ENCODE data around the gene KAT6B.
"Not testable (repeated sequence)": the region's sequence is repeated elsewhere in the genome, so short reads cannot be mapped to it uniquely, and the experiment has no call there.

Gene KAT6B

DNA sequence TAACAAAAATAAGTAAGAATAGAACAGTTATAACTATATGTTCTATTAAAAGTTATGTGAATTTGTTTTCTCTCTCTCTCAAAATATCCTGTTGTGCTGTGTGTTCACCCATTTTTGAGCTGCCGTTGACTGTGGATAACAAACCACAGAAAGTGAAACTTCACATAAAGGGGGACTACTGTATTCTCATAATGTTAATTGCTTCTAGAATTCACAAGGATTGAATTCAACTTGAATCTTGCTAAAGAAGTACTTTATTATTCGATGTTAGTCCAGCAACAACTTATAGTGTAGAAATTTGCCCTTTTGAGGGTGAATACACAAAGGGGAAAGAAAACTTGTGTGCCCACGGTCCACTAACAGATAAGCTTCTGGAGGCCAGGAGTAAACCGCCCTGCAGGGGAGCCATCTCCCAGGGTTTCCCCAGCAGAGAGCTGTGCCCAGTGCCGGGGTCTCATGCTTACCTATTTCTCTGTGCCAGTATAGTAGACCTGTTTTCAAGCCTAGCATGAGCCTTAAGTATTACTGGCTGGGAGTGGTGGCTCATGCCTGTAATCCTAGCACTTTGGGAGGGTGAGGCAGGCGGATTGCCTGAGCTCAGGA lies 87.1 kb downstream of the KAT6B start:
- intact Hi-C loops (cut with micrococcal nuclease): no loop called here
- H3K9me3 Mint-ChIP-seq: no peaks in the 10 kb centered on the region
- H3K36me3 Mint-ChIP-seq (ENCODE audit: low read depth): no peaks in the 10 kb centered on the region
- H3K4me3 Mint-ChIP-seq: no peak overlapping the region
- peaks cover 15% of the 10 kb centered on the region for H3K4me1 Mint-ChIP-seq (ENCODE audit: low read depth)
- H3K27ac Mint-ChIP-seq: no peak overlapping the region
- H3K27me3 Mint-ChIP-seq: no peaks in the 10 kb centered on the region

DNA sequence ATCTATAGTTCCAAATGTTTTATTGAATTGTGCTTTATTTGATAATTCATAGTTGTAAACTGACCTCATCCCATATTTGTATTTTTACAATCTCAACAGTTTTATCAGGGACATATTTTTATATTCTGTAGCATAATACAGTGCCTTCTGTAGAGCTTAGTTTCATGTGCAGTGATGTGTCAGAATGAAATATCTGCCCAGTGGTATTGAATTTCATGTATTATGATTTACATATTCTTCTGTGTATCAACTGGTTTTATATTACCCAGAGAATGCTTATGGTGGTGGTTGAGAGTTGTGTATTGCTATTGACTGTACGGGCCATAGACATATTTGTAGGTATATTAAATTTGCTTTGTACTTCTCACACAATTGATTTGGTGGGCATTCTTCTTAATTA lies 89.9 kb downstream of the KAT6B start:
- Mint-ChIP-seq H3K4me3 (no peak overlapping the region), H3K9me3 (peaks cover 9% of the 10 kb centered on the region), H3K27ac (no peak overlapping the region), H3K27me3 (no peaks in the 10 kb centered on the region), H3K36me3 (ENCODE audit: low read depth) (peaks cover 7% of the 10 kb centered on the region), H3K4me1 (ENCODE audit: low read depth) (peaks cover 15% of the 10 kb centered on the region)
- intact Hi-C loops (cut with micrococcal nuclease): no loop called here

DNA sequence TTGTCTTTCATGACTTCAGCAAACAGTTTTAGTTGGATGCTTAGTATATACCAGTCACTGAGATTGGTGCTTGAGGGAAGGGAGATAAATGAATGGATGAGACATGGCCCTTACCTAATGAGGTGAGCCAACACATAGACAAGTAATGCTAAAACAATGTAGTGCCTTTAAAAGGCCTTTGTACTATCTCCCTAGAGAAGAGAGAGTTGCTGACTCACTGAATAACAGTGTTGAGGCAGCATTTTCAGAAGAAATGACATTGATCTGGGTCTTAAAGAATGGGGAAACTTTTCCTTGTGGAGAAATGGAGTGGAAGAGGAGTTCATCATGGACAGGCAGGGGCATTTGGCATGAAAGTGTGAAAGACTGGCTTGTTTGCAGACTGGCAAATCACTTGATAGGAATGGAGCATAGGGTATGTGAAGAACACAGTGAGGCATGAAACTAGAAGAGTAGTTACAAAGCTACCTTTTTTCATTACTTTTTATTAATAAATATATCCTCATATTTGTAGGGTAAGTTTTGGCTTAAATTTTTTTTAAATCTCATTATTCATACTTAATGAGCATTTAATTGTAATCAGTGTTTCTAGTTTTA lies 91.2 kb downstream of the KAT6B start:
- H3K4me3 Mint-ChIP-seq: no peak overlapping the region
- no peaks in the 10 kb centered on the region for H3K27me3 Mint-ChIP-seq
- no peak overlapping the region for H3K27ac Mint-ChIP-seq
- H3K36me3 Mint-ChIP-seq (ENCODE audit: low read depth): peaks cover 7% of the 10 kb centered on the region
- H3K9me3 Mint-ChIP-seq: peaks cover 9% of the 10 kb centered on the region
- peaks cover 18% of the 10 kb centered on the region for H3K4me1 Mint-ChIP-seq (ENCODE audit: low read depth)
- intact Hi-C loops (cut with micrococcal nuclease): no loop called here

DNA sequence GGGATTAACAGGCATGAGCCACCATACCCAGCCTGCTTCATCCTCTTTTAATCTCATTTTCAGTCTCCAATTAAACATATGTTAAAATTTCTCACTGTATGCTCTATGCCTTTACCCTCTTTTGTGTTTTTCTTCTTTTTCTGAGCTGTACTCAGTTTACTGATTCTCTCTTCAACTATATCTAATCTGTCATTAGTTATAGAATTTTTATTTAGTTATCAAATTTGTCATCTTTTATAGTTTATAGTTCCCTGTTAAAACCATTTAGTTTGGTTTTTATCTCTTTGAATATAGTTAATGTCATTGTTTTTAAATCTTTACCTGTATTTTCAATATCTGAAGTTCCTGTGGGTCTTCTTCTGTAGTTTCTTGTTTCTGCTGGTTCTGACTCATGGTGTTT lies 93.3 kb downstream of the KAT6B start:
- H3K27ac Mint-ChIP-seq: no peak overlapping the region
- peaks cover 29% of the 10 kb centered on the region for H3K4me1 Mint-ChIP-seq (ENCODE audit: low read depth)
- H3K9me3 Mint-ChIP-seq: peaks cover 9% of the 10 kb centered on the region
- H3K27me3 Mint-ChIP-seq: no peaks in the 10 kb centered on the region
- intact Hi-C loops (cut with micrococcal nuclease): no loop called here
- H3K36me3 Mint-ChIP-seq (ENCODE audit: low read depth): peaks cover 7% of the 10 kb centered on the region
- H3K4me3 Mint-ChIP-seq: no peak overlapping the region

DNA sequence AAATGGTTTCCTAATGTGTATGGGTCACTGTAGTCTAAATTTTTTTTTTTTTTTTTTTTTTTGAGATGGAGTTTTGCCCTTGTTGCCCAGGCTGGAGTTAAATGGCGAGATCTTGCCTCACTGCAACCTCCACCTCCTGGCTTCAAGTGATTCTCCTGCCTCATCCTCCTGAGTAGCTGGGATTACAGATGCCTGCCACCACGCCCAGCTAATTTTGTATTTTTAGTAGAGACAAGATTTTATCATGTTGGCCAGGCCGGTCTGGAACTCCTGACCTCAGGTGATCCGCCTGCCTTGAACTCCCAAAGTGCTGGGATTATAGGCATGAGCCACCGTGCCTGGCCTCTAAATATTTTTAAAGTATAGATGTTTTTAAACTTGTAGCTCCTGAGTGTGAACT lies 94.7 kb downstream of the KAT6B start:
- intact Hi-C loops (cut with micrococcal nuclease); H3K9me3 Mint-ChIP-seq; H3K36me3 Mint-ChIP-seq (ENCODE audit: low read depth); H3K4me3 Mint-ChIP-seq; H3K27me3 Mint-ChIP-seq; H3K27ac Mint-ChIP-seq: not testable (repeated sequence)
- H3K4me1 Mint-ChIP-seq (ENCODE audit: low read depth): peaks cover 29% of the 10 kb centered on the region

DNA sequence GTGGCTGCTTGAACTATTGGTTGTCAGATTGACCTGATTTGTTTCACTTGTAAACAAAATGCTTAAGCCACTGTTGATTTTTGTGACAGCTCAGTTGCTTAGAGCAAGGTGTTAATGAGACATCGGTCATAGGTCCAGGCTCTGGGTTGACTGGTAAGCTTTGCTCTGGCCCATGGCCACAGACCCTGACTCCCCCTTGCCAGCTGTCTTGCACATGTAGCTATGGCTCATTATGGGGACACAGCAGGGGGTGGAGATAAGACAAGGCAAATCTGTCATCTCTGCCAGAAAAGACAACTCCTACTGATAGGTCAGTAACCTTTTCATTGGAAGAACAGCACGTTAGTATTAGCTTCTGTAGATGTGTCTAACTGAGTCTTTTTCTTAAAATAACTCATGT lies 95.3 kb downstream of the KAT6B start:
- no peaks in the 10 kb centered on the region for H3K27me3 Mint-ChIP-seq
- H3K36me3 Mint-ChIP-seq (ENCODE audit: low read depth): peaks cover 7% of the 10 kb centered on the region
- intact Hi-C loops (cut with micrococcal nuclease): no loop called here

DNA sequence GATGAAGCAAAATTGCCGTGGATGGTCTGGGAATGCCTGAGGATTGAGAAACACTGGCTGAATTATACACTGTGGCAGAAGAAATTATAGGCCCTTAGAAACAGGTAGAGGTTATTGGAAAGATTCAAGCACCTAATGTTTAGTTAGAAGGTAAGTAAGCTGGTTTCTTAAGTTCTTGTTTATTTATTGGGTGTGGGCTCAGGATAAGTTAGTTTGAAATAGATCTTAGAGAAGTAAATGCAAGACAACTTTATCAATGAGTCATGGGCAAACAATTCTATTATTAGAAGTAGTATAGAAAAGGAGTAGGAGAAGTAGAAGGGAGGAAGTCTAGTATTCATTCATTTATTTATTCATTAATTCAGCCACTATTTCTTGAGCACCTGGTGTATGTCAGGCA lies 96.5 kb downstream of the KAT6B start:
- H3K4me1 Mint-ChIP-seq (ENCODE audit: low read depth): peaks cover 26% of the 10 kb centered on the region
- H3K9me3 Mint-ChIP-seq: peaks cover 9% of the 10 kb centered on the region
- H3K36me3 Mint-ChIP-seq (ENCODE audit: low read depth): peaks cover 7% of the 10 kb centered on the region
- no peak overlapping the region for H3K4me3 Mint-ChIP-seq
- H3K27ac Mint-ChIP-seq: no peak overlapping the region
- intact Hi-C loops (cut with micrococcal nuclease): no loop called here
- no peaks in the 10 kb centered on the region for H3K27me3 Mint-ChIP-seq

More for the DNA sequence above, 95.3 kb downstream of the KAT6B start:
- Mint-ChIP-seq H3K4me1 (ENCODE audit: low read depth) (peaks cover 29% of the 10 kb centered on the region), H3K27ac (no peak overlapping the region), H3K4me3 (no peak overlapping the region), H3K9me3 (peaks cover 9% of the 10 kb centered on the region)

DNA sequence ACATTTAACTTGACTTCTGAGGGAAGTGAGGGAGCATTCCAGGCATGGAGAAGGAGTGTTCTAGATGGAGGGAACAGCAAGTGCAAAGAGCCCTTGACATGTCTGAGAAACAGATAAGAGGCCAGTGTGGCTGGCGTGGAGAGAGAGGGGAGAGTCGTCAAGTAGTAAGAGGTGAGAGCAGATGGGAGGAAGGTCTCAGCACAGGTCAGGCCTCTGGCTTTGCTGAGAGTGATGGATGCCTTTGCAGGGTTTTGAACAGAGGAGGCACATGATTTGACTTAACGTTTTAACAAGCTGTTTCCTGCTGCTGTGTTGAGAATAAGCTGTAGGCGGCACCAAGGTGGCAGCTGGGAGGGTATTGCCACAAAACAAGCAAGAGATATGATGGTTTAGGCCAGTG lies 97.2 kb downstream of the KAT6B start:
- no peaks in the 10 kb centered on the region for H3K27me3 Mint-ChIP-seq
- peaks cover 9% of the 10 kb centered on the region for H3K9me3 Mint-ChIP-seq
- intact Hi-C loops (cut with micrococcal nuclease): no loop called here
- H3K36me3 Mint-ChIP-seq (ENCODE audit: low read depth): peaks cover 7% of the 10 kb centered on the region
- no peak overlapping the region for H3K4me3 Mint-ChIP-seq
- no peak overlapping the region for H3K27ac Mint-ChIP-seq
- peaks cover 26% of the 10 kb centered on the region for H3K4me1 Mint-ChIP-seq (ENCODE audit: low read depth)

DNA sequence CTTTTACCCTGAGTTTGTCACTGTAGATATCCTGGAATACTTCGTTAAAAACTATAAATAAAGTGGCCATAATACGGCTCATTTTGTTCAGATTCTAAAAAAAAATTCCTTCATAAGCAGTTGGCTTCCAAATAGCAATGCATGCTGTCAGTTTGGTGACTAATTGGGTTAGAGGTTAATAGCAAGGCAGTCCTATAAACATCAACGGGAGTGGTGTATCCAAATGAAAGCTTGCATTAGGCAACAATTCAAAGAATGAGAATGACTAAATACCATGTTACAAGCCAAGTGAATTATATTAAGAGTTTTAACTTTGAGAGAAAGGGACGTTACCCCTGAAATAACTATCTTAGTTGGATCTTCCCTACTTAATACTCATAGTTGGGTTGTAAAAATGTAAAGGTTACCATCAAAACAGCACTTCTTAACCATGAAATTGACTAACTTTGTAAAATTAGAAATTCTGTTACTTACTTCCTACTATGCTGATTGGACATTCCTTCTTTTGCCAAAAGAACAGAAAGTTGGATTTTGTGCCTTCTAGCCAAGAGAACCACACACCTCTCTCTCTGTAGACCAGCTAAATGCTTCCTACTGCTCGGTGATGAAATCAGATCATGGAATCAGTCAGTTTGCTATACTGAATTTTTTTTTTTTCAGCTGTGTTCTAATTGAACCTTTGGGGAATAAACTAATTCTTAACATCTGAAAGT lies 98.0 kb downstream of the KAT6B start:
- H3K27me3 Mint-ChIP-seq: no peaks in the 10 kb centered on the region
- H3K9me3 Mint-ChIP-seq: peaks cover 6% of the 10 kb centered on the region
- no peak overlapping the region for H3K4me3 Mint-ChIP-seq
- H3K27ac Mint-ChIP-seq: no peak overlapping the region
- intact Hi-C loops (cut with micrococcal nuclease): no loop called here
- H3K36me3 Mint-ChIP-seq (ENCODE audit: low read depth): peaks cover 5% of the 10 kb centered on the region
- H3K4me1 Mint-ChIP-seq (ENCODE audit: low read depth): peaks cover 26% of the 10 kb centered on the region

DNA sequence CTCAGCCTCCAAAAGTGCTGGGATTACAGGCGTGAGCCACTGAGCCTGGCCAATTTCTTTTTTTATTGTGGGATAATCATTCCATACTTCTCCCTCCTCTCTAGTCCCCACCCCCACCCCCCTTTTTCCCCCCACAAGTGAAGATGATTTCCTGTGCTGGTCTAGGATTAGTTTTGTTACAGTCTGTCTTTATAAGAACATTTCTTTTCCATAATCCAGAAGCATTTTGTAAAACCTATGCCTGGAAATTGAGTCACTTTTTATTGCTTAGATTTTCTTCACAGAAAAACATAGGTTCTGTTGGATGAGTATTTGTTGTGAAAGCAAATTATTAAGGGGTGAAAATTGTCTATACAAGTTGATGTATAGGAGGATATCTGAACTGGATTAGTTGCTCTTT lies 98.9 kb downstream of the KAT6B start:
- no peaks in the 10 kb centered on the region for H3K27me3 Mint-ChIP-seq
- no peak overlapping the region for H3K27ac Mint-ChIP-seq
- no peaks in the 10 kb centered on the region for H3K9me3 Mint-ChIP-seq
- H3K4me1 Mint-ChIP-seq (ENCODE audit: low read depth): peaks cover 26% of the 10 kb centered on the region
- H3K36me3 Mint-ChIP-seq (ENCODE audit: low read depth): no peaks in the 10 kb centered on the region
- H3K4me3 Mint-ChIP-seq: no peak overlapping the region
- intact Hi-C loops (cut with micrococcal nuclease): no loop called here

DNA sequence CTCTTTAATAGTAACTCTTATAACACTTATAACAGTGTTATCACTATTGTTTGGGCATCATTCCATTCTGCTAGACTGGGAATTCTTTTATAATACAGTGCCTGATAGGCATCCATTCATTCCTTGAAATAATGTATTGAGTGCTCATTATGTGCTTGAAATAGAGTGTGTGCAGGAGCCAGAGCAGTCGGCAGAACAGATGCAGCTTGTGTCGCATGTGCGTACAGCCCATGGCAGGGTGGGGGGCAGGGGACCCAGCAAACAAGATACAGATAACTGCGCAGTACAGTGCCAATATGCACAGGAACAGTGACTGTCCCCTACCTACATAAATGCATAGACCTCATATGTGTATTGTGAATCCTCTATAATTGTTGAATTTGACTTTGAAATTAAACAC lies 99.3 kb downstream of the KAT6B start:
- no peak overlapping the region for H3K27ac Mint-ChIP-seq
- intact Hi-C loops (cut with micrococcal nuclease): no loop called here
- H3K9me3 Mint-ChIP-seq: no peaks in the 10 kb centered on the region
- H3K4me1 Mint-ChIP-seq (ENCODE audit: low read depth): peaks cover 26% of the 10 kb centered on the region
- H3K36me3 Mint-ChIP-seq (ENCODE audit: low read depth): no peaks in the 10 kb centered on the region
- H3K4me3 Mint-ChIP-seq: no peak overlapping the region
- H3K27me3 Mint-ChIP-seq: no peaks in the 10 kb centered on the region

DNA sequence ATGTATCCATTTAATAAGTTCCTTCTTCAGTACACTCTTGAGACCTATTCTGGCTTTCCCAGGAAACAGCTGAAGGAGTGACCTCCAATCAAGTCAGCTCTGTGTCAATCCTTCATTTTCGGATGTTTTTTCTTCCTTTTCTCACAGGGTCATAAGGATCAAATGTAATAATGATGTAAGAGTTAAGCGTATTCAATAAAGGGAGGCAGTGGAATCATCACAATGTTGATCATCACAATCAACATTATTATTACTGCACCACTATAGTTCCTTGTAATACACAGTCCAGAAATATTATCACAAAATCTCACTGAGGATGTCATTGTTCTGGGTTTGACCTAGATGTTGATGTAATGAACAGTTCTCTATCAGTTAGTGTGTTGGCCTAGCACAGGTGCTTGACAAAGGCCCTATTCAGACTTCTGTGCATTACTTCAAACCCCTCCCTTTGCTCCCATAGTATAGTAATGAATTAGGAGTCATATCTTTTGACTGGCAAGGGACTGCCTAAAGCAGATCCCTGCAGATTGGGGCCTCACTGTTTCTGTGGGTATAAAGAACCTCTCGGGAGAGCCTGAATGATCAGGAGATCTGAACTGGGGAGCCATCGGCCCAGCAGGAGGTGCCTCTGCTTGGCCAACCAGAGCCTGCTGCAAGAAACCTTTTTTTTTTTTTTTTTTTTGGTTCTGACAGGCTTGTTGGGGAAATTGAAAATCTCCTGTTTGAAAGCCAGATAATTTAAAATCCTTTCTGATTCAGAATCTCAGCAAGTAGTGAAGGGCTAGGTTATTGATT lies 100.6 kb downstream of the KAT6B start:
- no peak overlapping the region for H3K27ac Mint-ChIP-seq
- H3K27me3 Mint-ChIP-seq: no peaks in the 10 kb centered on the region
- no peaks in the 10 kb centered on the region for H3K9me3 Mint-ChIP-seq
- no peaks in the 10 kb centered on the region for H3K36me3 Mint-ChIP-seq (ENCODE audit: low read depth)
- intact Hi-C loops (cut with micrococcal nuclease): no loop called here
- H3K4me3 Mint-ChIP-seq: no peak overlapping the region
- peaks cover 26% of the 10 kb centered on the region for H3K4me1 Mint-ChIP-seq (ENCODE audit: low read depth)

DNA sequence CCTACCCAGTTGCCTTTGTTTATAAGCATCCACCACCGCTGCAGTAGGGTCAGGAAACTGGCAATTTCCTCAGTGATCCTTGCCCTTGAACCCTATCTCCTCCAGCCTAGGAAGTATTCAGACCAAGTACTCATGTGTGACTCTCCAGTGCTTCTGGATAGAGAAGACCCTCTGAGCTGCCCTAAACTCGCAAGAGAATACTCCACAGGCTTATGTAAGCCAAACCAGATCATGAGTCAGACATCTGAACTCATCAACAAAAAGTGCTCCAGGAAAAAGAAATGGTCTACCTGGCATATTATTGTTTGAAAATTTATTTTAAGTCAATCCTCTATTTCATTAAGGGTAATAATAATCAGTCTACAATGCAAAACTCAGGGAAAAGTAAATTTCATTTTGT lies 101.3 kb downstream of the KAT6B start:
- H3K36me3 Mint-ChIP-seq (ENCODE audit: low read depth): no peaks in the 10 kb centered on the region
- H3K27ac Mint-ChIP-seq: no peak overlapping the region
- H3K4me1 Mint-ChIP-seq (ENCODE audit: low read depth): peaks cover 18% of the 10 kb centered on the region
- no peaks in the 10 kb centered on the region for H3K27me3 Mint-ChIP-seq
- H3K4me3 Mint-ChIP-seq: no peak overlapping the region
- H3K9me3 Mint-ChIP-seq: no peaks in the 10 kb centered on the region
- intact Hi-C loops (cut with micrococcal nuclease): no loop called here

DNA sequence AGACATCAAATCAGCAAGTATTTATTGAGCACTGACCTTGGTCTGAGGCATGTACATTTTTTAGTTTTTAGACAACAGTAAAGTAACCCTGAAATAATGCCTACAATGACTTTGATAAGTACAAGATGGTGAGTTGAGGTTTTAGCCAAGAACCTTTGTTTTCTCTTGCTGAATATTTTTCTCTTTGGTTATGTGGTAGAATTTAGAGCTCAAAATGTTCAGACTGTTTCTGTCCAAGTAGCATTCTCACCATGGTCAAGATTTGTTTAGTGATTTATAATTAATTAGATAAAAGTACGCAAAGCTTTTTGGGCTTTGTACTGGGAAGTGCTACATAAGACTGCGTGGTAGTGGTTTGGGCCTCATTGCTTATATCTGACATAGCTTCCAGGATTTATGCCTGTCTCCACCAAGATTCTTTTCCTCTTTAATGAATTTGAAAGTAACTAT lies 102.4 kb downstream of the KAT6B start:
- Mint-ChIP-seq H3K36me3 (ENCODE audit: low read depth) (no peaks in the 10 kb centered on the region), H3K27ac (no peak overlapping the region), H3K27me3 (no peaks in the 10 kb centered on the region), H3K4me1 (ENCODE audit: low read depth) (peaks cover 17% of the 10 kb centered on the region), H3K4me3 (no peak overlapping the region), H3K9me3 (no peaks in the 10 kb centered on the region)
- intact Hi-C loops (cut with micrococcal nuclease): no loop called here
